GM12878 (cell line): Measurements from ENCODE around the gene KRT14. TPM values are rescaled to one million over a fixed set of nuclear protein-coding genes. Genes with fewer than 3 reads are reported as not detected.

Source experiments
- ATAC-seq: fragments of 200-7000 bp; cut with Tn5 transposase; 3 replicates; pipeline ENCODE4 v1.9.1; 2020; ENCODE audit warnings: mild to moderate bottlenecking, moderate library complexity
- BruUV-seq: library from RNA; stranded (reverse); fragments of 400-500 nt; replicated peaks from 2 replicates; lab custom pipeline; 2021; lab: Mats Ljungman, UMichigan
- CTCF ChIA-PET: fragments of 300-600 bp; sonication (Branson Sonifier 250); formaldehyde crosslinking; extraction: SDS; loops from one replicate; lab custom pipeline; 2021; ENCODE audit warnings: inconsistent platforms; lab: Yijun Ruan, JAX
- POLR2A ChIA-PET: fragments of 350-600 bp; formaldehyde crosslinking; extraction: SDS; loops from one replicate; lab custom pipeline; 2021; ENCODE audit warnings: inconsistent platforms; lab: Charles Lee
- RAD21 ChIA-PET: fragments of 300-600 bp; sonication (Branson Sonifier 250); formaldehyde crosslinking; loops from one replicate; lab custom pipeline; 2023; ENCODE audit warnings: antibody characterized with exemption; ENCODE audit not compliant: unreplicated experiment; lab: Charles Lee
- SMC1A ChIA-PET: fragments of 300-600 bp; sonication (Branson Sonifier 250); formaldehyde crosslinking; loops from one replicate; lab custom pipeline; 2023; ENCODE audit not compliant: unreplicated experiment, uncharacterized antibody; lab: Charles Lee
- DNase-seq: peaks from one replicate; pipeline ENCODE4 v3.0.0-alpha.2; 2011; ENCODE audit warnings: low read depth, low spot score
- FAIRE-seq: peaks from 3 replicates; lab custom pipeline; 2011; peaks lifted over from hg19 to GRCh38; lab: Jason Lieb, UNC
- H2AFZ ChIP-seq: 2 replicates; pipeline ENCODE4 v1.6.0; 2011; ENCODE audit warnings: low read depth, low read length, control low read depth; ENCODE audit not compliant: control insufficient read depth
- H3K27ac ChIP-seq: 2 replicates; pipeline ENCODE4 v1.5.1; 2011; ENCODE audit warnings: control low read depth; ENCODE audit not compliant: control insufficient read depth, insufficient read depth
- H3K27me3 ChIP-seq, 2 experiments: replicated peaks in 1 of 2; 2 replicates each; pipeline versions ENCODE4 v1.6.0 to v1.6.1; 2011; ENCODE audit warnings: low read length in 1 of 2; ENCODE audit not compliant: control insufficient read depth in 2 of 2, insufficient read depth in 2 of 2
- H3K36me3 ChIP-seq, 2 experiments: 2 replicates each; pipeline ENCODE4 v1.5.1; 2011; ENCODE audit warnings: low read length in 1 of 2; ENCODE audit not compliant: control insufficient read depth in 2 of 2, insufficient read depth in 2 of 2
- H3K4me1 ChIP-seq: 2 replicates; pipeline ENCODE4 v1.6.1; 2011; ENCODE audit warnings: mild to moderate bottlenecking, low read length, moderate library complexity, mixed read lengths; ENCODE audit not compliant: control insufficient read depth, insufficient read depth
- H3K4me2 ChIP-seq: 2 replicates; pipeline ENCODE4 v1.6.0; 2011; ENCODE audit warnings: control low read depth; ENCODE audit not compliant: control insufficient read depth, insufficient read depth
- H3K4me3 ChIP-seq: fragments of 200-600 bp; sonication (generic); 2 replicates; pipeline ENCODE4 v1.5.1; 2016
- H3K79me2 ChIP-seq: 2 replicates; pipeline ENCODE4 v1.6.0; 2011; ENCODE audit warnings: low read length; ENCODE audit not compliant: control insufficient read depth, insufficient read depth
- H3K9ac ChIP-seq: 2 replicates; pipeline ENCODE4 v1.8.0; 2011; ENCODE audit warnings: low read length, control low read depth, mixed read lengths; ENCODE audit not compliant: control insufficient read depth, insufficient read depth
- H3K9me3 ChIP-seq: replicated peaks from 3 replicates; pipeline ENCODE4 v1.5.1; 2011; ENCODE audit warnings: mild to moderate bottlenecking, low read length; ENCODE audit not compliant: control insufficient read depth, insufficient read depth
- H4K20me1 ChIP-seq: 2 replicates; pipeline ENCODE4 v1.6.0; 2011; ENCODE audit not compliant: control insufficient read depth, insufficient read depth
- ASH2L ChIP-seq: fragments of 300-600, 200-600 bp; sonication (generic); IDR thresholded peaks from 2 replicates; pipeline ENCODE4 v1.6.1; 2017; ENCODE audit warnings: low read depth, mild to moderate bottlenecking, borderline replicate concordance
- CREB1 ChIP-seq: IDR thresholded peaks from 2 replicates; pipeline ENCODE4 v1.6.1; 2012; ENCODE audit warnings: low read depth, mild to moderate bottlenecking, inconsistent platforms
- IRF5 ChIP-seq: fragments of 450-650 bp; IDR thresholded peaks from 2 replicates; pipeline ENCODE4 v1.6.1; 2017; ENCODE audit warnings: borderline replicate concordance
- KAT2A ChIP-seq: conservative IDR thresholded peaks from 2 replicates; pipeline ENCODE4 v1.6.1; 2011; ENCODE audit warnings: low read depth, low read length; ENCODE audit not compliant: control insufficient read depth
- MAX ChIP-seq: IDR thresholded peaks from 2 replicates; pipeline ENCODE4 v1.6.1; 2012; ENCODE audit warnings: low read depth, low read length, improper control_type of control experiment
- NFXL1 ChIP-seq: fragments of 450-650 bp; IDR thresholded peaks from 2 replicates; pipeline ENCODE4 v1.6.1; 2017; ENCODE audit warnings: antibody characterized with exemption, mild to moderate bottlenecking, borderline replicate concordance
- RAD51 ChIP-seq: fragments of 450-650 bp; IDR thresholded peaks from 2 replicates; pipeline ENCODE4 v1.6.1; 2016; ENCODE audit warnings: moderate library complexity, mild to moderate bottlenecking, inconsistent platforms
- SREBF2 ChIP-seq: IDR thresholded peaks from 2 replicates; pipeline ENCODE4 v1.6.1; 2012; ENCODE audit warnings: mild to moderate bottlenecking, low read length
- WRNIP1 ChIP-seq: IDR thresholded peaks from 2 replicates; pipeline ENCODE4 v1.6.1; 2011; ENCODE audit warnings: low read depth, low read length, improper control_type of control experiment, borderline replicate concordance
- WGBS: methylation state at CpG from one replicate; pipeline ENCODE4 v1.1.6; 2016; ENCODE audit warnings: low lambda C conversion rate; ENCODE audit not compliant: insufficient replicate concordance, insufficient coverage; ENCODE audit errors: missing lambda C conversion rate; 5-methylcytosine and 5-hydroxymethylcytosine counted together
- in situ Hi-C: fragments of 300-500 bp; cut with MboI; formaldehyde crosslinking; loops from 9 replicates; pipeline ENCODE4 v1.14.3; 2018; ENCODE audit warnings: mixed read lengths
- intact Hi-C: fragments of 100-400 bp; cut with micrococcal nuclease; formaldehyde crosslinking; loops from one replicate; pipeline ENCODE4 v1.14.2; 2022; ENCODE audit not compliant: unreplicated experiment
- polyA plus RNA-seq, 11 experiments: library from polyadenylated mRNA; depleted of rRNA in 4 of 11; unstranded in 6 of 11; stranded (reverse) in 5 of 11; fragments of >200 nt; fragmentation: Nextera tagmentation in 4 of 11; fragmentation: Illumina TruSeq in 1 of 11; extraction: Ambion mirVana in 4 of 11; extraction: Trizol in 1 of 11; gene quantifications; 1 replicate in 1 of 11; 2 replicates in 10 of 11; pipeline versions ENCODE4 v1.2.1 to v1.2.3, GENCODE V29; 2011 to 2016; ENCODE audit warnings: inconsistent platforms in 2 of 11, missing spikeins in 2 of 11, low read depth in 1 of 11
- total RNA-seq, 4 experiments: library from RNA; depleted of rRNA in 3 of 4; stranded (reverse); fragments of >200 nt in 3 of 4; fragmentation: Illumina TruSeq in 1 of 4; extraction: Trizol in 1 of 4; gene quantifications; 2 replicates each; pipeline versions ENCODE4 v1.2.1 to v1.2.3, GENCODE V29; 2013 to 2021
- TF ChIP-seq, protein P1 (sequence below): IDR thresholded peaks from 2 replicates; pipeline ENCODE4 v1.6.1; 2011; ENCODE audit warnings: borderline replicate concordance, low read depth, mild to moderate bottlenecking, moderate library complexity, low read length; ENCODE audit not compliant: insufficient read depth, poor library complexity, severe bottlenecking

The KRT14 gene
- total and polyA plus RNA-seq, 10 of the 15 experiments (the other 5 are each of a cell fraction or from before 2014, with no cell fraction given), result 1.5 TPM; not detected in 9

- DNase-seq (no peak), ATAC-seq (no peak), FAIRE-seq (no peak)
- POLR2A ChIA-PET, result no interaction called here
- no peak overlapping the region for H3K27ac ChIP-seq
- H3K27me3 ChIP-seq, result peaks cover 0 to 2% of the 10 kb centered on the region in 2 experiments; a peak in 2 of 4 replicates
- TF ChIP-seq RAD51 (no peak), SREBF2 (no peak), NFXL1 (no peak), CREB1 (no peak), IRF5 (no peak), ASH2L (no peak), WRNIP1 (no peak), MAX (no peak), KAT2A (no peak)
- TF ChIP-seq, protein P1, sequence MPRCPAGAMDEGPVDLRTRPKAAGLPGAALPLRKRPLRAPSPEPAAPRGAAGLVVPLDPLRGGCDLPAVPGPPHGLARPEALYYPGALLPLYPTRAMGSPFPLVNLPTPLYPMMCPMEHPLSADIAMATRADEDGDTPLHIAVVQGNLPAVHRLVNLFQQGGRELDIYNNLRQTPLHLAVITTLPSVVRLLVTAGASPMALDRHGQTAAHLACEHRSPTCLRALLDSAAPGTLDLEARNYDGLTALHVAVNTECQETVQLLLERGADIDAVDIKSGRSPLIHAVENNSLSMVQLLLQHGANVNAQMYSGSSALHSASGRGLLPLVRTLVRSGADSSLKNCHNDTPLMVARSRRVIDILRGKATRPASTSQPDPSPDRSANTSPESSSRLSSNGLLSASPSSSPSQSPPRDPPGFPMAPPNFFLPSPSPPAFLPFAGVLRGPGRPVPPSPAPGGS, result no peak
- RAD21 ChIA-PET, result no interaction called here
- intact Hi-C loops, result no loop called here
- H4K20me1 ChIP-seq, result no peaks in the 10 kb centered on the region
- H2AFZ ChIP-seq, result no peak overlapping the region
- 48% methylated on average over 8 of the region's 8 CpGs for WGBS
- H3K4me2 ChIP-seq, result no peak overlapping the region
- BruUV-seq, result no TSS peak
- no peak overlapping the region for H3K9ac ChIP-seq
- no peaks in the 10 kb centered on the region for H3K79me2 ChIP-seq
- no peak overlapping the region for H3K4me3 ChIP-seq
- SMC1A ChIA-PET, result no interaction called here
- CTCF ChIA-PET, result no interaction called here
- H3K4me1 ChIP-seq, result no peaks in the 10 kb centered on the region
- H3K36me3 ChIP-seq, result no peaks in the 10 kb centered on the region
- in situ Hi-C loops, result no loop called here
- no peaks in the 10 kb centered on the region for H3K9me3 ChIP-seq
Measured at GRCh38 chr17:41595585-41595984, 8.9 kb upstream of the KRT14 start.
